CD4-positive, CD25-positive, alpha-beta regulatory T cell (primary cell): ENCODE data around the gene SLC9A3. TPM values are rescaled to one million over a fixed set of nuclear protein-coding genes. Genes with fewer than 3 reads are reported as not detected.

ENCODE experiments used
- ATAC-seq, 2 donors: fragments of 150-1000 bp; cut with Tn5 transposase; one replicate each; pipeline ENCODE4 v1.10.0; 2021; ENCODE audit warnings: low read depth in 2 of 2, moderate number of reproducible peaks in 2 of 2, moderate library complexity in 1 of 2
- DNase-seq, 3 donors: peaks; one replicate each; pipeline versions ENCODE4 v3.0.0 to v3.0.0-alpha.2; 2012 to 2022; ENCODE audit warnings: mixed read lengths in 1 of 3
- H3K27ac ChIP-seq: one replicate; pipeline ENCODE4 v1.7.0; 2013; ENCODE audit warnings: mild to moderate bottlenecking, low read length; ENCODE audit not compliant: insufficient read depth, poor library complexity, severe bottlenecking
- H3K27me3 ChIP-seq: one replicate; pipeline ENCODE4 v1.7.0; 2013; ENCODE audit warnings: low read length; ENCODE audit not compliant: control insufficient read depth, insufficient read depth
- H3K36me3 ChIP-seq: one replicate; pipeline ENCODE4 v1.7.0; 2013; ENCODE audit warnings: mild to moderate bottlenecking, low read length, moderate library complexity; ENCODE audit not compliant: control insufficient read depth, insufficient read depth
- H3K4me1 ChIP-seq: 2 replicates; pipeline ENCODE4 v1.7.0; 2013; ENCODE audit warnings: mild to moderate bottlenecking, low read length; ENCODE audit not compliant: insufficient read depth, control insufficient read depth, poor library complexity, severe bottlenecking
- H3K4me3 ChIP-seq: one replicate; pipeline ENCODE4 v1.7.0; 2013; ENCODE audit warnings: low read depth, mild to moderate bottlenecking, low read length, moderate library complexity
- H3K9me3 ChIP-seq, 2 experiments: 1 replicate in 1 of 2; 2 replicates in 1 of 2; pipeline ENCODE4 v1.7.0; 2013; ENCODE audit warnings: low read length in 2 of 2, mild to moderate bottlenecking in 1 of 2, moderate library complexity in 1 of 2; ENCODE audit not compliant: control insufficient read depth in 2 of 2
- H3K27ac Mint-ChIP-seq, 3 donors: one replicate each; pipeline ENCODE4 v1.8.0; 2020 to 2022; ENCODE audit warnings: mild to moderate bottlenecking in 3 of 3, mixed read lengths in 3 of 3, moderate library complexity in 2 of 3
- H3K27me3 Mint-ChIP-seq: one replicate; pipeline ENCODE4 v1.8.0; 2022; ENCODE audit warnings: mild to moderate bottlenecking, mixed read lengths
- H3K36me3 Mint-ChIP-seq: one replicate; pipeline ENCODE4 v1.8.0; 2020; ENCODE audit warnings: mixed read lengths
- H3K4me1 Mint-ChIP-seq, 4 donors: one replicate each; pipeline ENCODE4 v1.8.0; 2020 to 2022; ENCODE audit warnings: mixed read lengths in 4 of 4, mild to moderate bottlenecking in 1 of 4
- H3K4me3 Mint-ChIP-seq, 4 donors: one replicate each; pipeline ENCODE4 v1.8.0; 2020 to 2022; ENCODE audit warnings: mild to moderate bottlenecking in 4 of 4, mixed read lengths in 4 of 4, moderate library complexity in 3 of 4
- H3K9me3 Mint-ChIP-seq, 7 donors: one replicate each; pipeline ENCODE4 v1.8.0; 2020 to 2022; ENCODE audit warnings: mixed read lengths in 7 of 7, mild to moderate bottlenecking in 3 of 7, moderate library complexity in 2 of 7
- polyA plus RNA-seq, 4 donors: library from polyadenylated mRNA; unstranded; fragments of 300-500 nt; fragmentation: Illumina TruSeq; gene quantifications; one replicate each; pipeline ENCODE4 v1.2.3, GENCODE V29; 2021
- total RNA-seq: library from RNA; stranded (reverse); gene quantifications from one replicate; pipeline ENCODE4 v1.2.3, GENCODE V29; 2022

SLC9A3 gene
- total and polyA plus RNA-seq, 5 donors from 2014 or later = 2.0 to 3.1 (median 2.8) TPM

DNA sequence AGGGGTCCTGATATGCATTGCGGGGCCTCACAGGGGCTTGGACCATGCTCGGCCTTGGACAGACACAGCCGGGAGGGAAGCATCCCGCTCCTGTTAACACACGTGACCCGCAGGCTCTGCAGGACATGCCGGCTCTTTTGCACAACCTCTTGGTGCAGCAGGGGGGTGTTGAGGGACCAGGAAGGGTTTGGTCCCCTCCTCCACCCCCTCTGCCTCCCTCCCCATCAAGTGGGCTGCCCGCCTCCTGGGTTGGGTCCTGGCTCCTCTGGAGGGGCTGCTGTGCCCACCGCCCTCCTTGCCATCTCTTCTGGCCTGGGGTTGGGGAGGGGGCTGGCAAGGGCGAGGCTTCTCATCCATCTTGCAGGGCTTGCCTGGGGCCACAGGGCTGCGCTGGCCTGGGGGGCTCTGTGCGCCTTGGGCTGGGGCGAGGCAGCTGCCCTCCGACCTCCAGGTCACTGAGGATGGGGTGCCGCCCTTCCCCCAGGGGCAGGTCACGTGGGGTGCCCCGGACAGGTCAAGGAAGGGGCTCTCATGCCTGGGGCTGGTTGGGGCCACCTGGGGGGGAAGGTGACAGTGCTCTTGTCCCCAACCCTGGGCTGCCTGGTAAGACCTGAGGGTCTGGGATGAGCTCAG lies 16.8 kb upstream of the SLC9A3 start:
- Mint-ChIP-seq H3K9me3 (no peaks in the 10 kb centered on the region), H3K4me3 (no peak overlapping the region), H3K4me1 (peaks cover 0 to 17% (median 6%) of the 10 kb centered on the region in 4 donors), H3K36me3 (no peaks in the 10 kb centered on the region), H3K27me3 (peaks cover 4% of the 10 kb centered on the region), H3K27ac (no peak overlapping the region)
- no peaks in the 10 kb centered on the region for H3K9me3 ChIP-seq
- DNase-seq (no peak), ATAC-seq (no peak)
- no peaks in the 10 kb centered on the region for H3K27me3 ChIP-seq
- no peak overlapping the region for H3K27ac ChIP-seq
- no peaks in the 10 kb centered on the region for H3K36me3 ChIP-seq
- H3K4me1 ChIP-seq = peaks cover 15% of the 10 kb centered on the region
- no peak overlapping the region for H3K4me3 ChIP-seq

DNA sequence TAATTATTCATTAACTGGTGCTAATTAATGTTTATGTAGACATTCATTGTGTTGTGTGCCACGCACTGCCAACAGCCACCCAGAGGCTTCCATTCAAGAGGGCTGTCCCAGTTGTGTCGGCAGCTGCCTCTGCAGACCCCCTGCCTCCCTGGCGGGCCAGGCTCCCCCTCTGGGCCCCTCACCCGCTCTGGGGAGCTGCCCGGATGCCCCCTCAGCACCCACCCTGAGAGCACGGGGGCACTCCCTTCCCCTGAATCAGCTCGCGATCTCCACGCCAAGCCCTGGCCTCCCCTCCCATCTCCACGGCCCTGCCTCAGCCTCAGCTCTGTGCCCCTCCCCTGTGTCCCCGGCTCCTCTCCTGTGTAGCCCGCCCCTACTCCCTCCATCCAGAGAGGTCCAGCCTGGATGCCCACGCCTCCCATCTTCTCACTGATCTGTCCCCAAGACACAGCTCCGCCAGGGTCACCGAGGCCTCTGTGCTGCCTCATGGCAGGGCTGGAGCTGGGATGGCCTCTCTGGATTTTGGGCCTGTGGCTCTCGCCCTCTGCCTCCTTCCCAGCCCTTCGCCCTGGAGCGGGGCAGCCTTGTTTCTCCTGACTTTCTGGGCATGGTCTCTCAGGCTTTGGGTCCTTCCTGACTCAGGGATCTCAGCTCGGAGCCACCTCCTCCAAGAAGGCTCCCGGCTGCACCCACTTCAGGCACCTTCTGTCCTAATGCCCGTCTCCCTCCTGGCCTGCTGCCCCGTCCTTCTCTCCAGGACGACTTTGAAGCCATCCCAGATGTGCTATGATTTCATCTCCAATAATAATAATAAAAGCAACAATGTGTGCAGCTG lies 16.0 kb upstream of the SLC9A3 start:
- Histone ChIP-seq H3K4me1 (peaks cover 15% of the 10 kb centered on the region), H3K27ac (no peak overlapping the region), H3K4me3 (no peak overlapping the region), H3K9me3 (no peaks in the 10 kb centered on the region), H3K36me3 (no peaks in the 10 kb centered on the region), H3K27me3 (no peaks in the 10 kb centered on the region)
- no peak overlapping the region for H3K4me3 Mint-ChIP-seq
- peaks cover 5% of the 10 kb centered on the region for H3K27me3 Mint-ChIP-seq
- H3K36me3 Mint-ChIP-seq = no peaks in the 10 kb centered on the region
- no peaks in the 10 kb centered on the region for H3K9me3 Mint-ChIP-seq
- H3K27ac Mint-ChIP-seq = no peak overlapping the region
- peaks cover 0 to 16% (median 6%) of the 10 kb centered on the region in 4 donors for H3K4me1 Mint-ChIP-seq
- ATAC-seq (no peak), DNase-seq (no peak)

- Mint-ChIP-seq H3K27me3 (peaks cover 5% of the 10 kb centered on the region), H3K36me3 (no peaks in the 10 kb centered on the region), H3K4me1 (peaks cover 0 to 15% (median 6%) of the 10 kb centered on the region in 4 donors), H3K4me3 (no peak overlapping the region), H3K9me3 (no peaks in the 10 kb centered on the region), H3K27ac (no peak overlapping the region)
- Histone ChIP-seq H3K36me3 (no peaks in the 10 kb centered on the region), H3K27ac (no peak overlapping the region), H3K4me3 (no peak overlapping the region), H3K4me1 (peaks cover 14% of the 10 kb centered on the region), H3K9me3 (no peaks in the 10 kb centered on the region), H3K27me3 (no peaks in the 10 kb centered on the region)
- DNase-seq = no peak
- no peak for ATAC-seq
Measured at GRCh38 chr5:539469-540070, 15.3 kb upstream of the SLC9A3 start.

GRCh38 chr5:538801-539468 lies 14.7 kb upstream of the SLC9A3 start:
- Mint-ChIP-seq H3K4me1 (peaks cover 0 to 12% (median 4%) of the 10 kb centered on the region in 4 donors), H3K27me3 (peaks cover 5% of the 10 kb centered on the region), H3K9me3 (no peaks in the 10 kb centered on the region), H3K4me3 (no peak overlapping the region), H3K36me3 (no peaks in the 10 kb centered on the region), H3K27ac (no peak overlapping the region)
- H3K27ac ChIP-seq = no peak overlapping the region
- no peaks in the 10 kb centered on the region for H3K27me3 ChIP-seq
- H3K4me1 ChIP-seq = peaks cover 8% of the 10 kb centered on the region
- H3K9me3 ChIP-seq = no peaks in the 10 kb centered on the region
- H3K36me3 ChIP-seq = no peaks in the 10 kb centered on the region
- ATAC-seq = no peak
- no peak for DNase-seq
- H3K4me3 ChIP-seq = no peak overlapping the region

DNA sequence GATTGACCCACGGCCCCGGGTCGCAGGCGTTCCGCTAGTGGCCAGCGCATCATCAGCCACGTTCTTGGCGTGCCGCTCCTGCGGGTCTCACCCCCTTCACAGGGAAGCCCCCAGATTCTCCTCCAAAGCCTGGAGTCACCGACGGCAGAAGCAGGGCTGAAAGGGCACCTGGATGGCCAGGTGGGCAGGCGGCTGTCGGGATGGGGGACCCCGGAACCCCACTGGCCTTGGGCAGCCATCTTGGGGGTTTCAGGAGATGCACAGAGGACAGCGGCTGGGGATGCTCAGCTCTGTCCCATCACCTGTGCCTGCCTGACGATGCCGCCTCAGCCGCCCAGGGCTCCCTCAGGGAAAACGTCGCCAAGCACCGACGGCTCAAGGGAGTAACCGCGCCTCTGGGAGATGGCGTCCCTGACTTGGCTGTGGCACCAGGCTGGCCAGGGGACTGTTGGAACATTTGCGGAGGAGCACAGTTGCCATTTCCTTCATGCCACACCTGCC lies 14.1 kb upstream of the SLC9A3 start:
- Histone ChIP-seq H3K4me1 (peaks cover 2% of the 10 kb centered on the region), H3K9me3 (no peaks in the 10 kb centered on the region), H3K27me3 (no peaks in the 10 kb centered on the region), H3K4me3 (no peak overlapping the region), H3K36me3 (no peaks in the 10 kb centered on the region), H3K27ac (no peak overlapping the region)
- ATAC-seq (no peak), DNase-seq (no peak)
- H3K4me1 Mint-ChIP-seq = peaks cover 0 to 6% (median 1%) of the 10 kb centered on the region in 4 donors
- H3K27ac Mint-ChIP-seq = no peak overlapping the region
- peaks cover 5% of the 10 kb centered on the region for H3K27me3 Mint-ChIP-seq
- no peaks in the 10 kb centered on the region for H3K9me3 Mint-ChIP-seq
- H3K36me3 Mint-ChIP-seq = no peaks in the 10 kb centered on the region
- no peak overlapping the region for H3K4me3 Mint-ChIP-seq

GRCh38 chr5:537621-538071 lies 13.4 kb upstream of the SLC9A3 start:
- ATAC-seq = no peak
- Histone ChIP-seq H3K9me3 (no peaks in the 10 kb centered on the region), H3K4me1 (no peaks in the 10 kb centered on the region), H3K27ac (no peak overlapping the region), H3K36me3 (no peaks in the 10 kb centered on the region), H3K27me3 (no peaks in the 10 kb centered on the region), H3K4me3 (no peak overlapping the region)
- Mint-ChIP-seq H3K4me1 (peaks cover 0 to 1% (median 0%) of the 10 kb centered on the region in 4 donors), H3K9me3 (no peaks in the 10 kb centered on the region), H3K36me3 (no peaks in the 10 kb centered on the region), H3K4me3 (no peak overlapping the region), H3K27me3 (peaks cover 5% of the 10 kb centered on the region), H3K27ac (peak overlapping the region in 1 of 3 donors; percentile 60)
- no peak for DNase-seq

GRCh38 chr5:537098-537497 lies 12.8 kb upstream of the SLC9A3 start:
- no peaks in the 10 kb centered on the region for H3K27me3 ChIP-seq
- no peak for ATAC-seq
- H3K27me3 Mint-ChIP-seq = peaks cover 5% of the 10 kb centered on the region

More at GRCh38 chr5:537098-537497, 12.8 kb upstream of the SLC9A3 start:
- DNase-seq = no peak
- no peak overlapping the region for H3K27ac ChIP-seq
- Mint-ChIP-seq H3K4me1 (no peaks in the 10 kb centered on the region), H3K36me3 (no peaks in the 10 kb centered on the region), H3K27ac (no peak overlapping the region), H3K4me3 (no peak overlapping the region), H3K9me3 (no peaks in the 10 kb centered on the region)
- no peaks in the 10 kb centered on the region for H3K36me3 ChIP-seq
- H3K4me3 ChIP-seq = no peak overlapping the region
- H3K9me3 ChIP-seq = no peaks in the 10 kb centered on the region
- no peaks in the 10 kb centered on the region for H3K4me1 ChIP-seq
